ENCODE results near the gene PREP. TPM values are rescaled to one million over a fixed set of nuclear protein-coding genes. Genes with fewer than 3 reads are reported as not detected.
"Not testable (repeated sequence)": the region's sequence is repeated elsewhere in the genome, so short reads cannot be mapped to it uniquely, and the experiment has no call there.

The PREP gene
- total RNA-seq, 6 experiments from 2014 or later, result 35.4 to 42.1 (median 36.8) TPM

DNA sequence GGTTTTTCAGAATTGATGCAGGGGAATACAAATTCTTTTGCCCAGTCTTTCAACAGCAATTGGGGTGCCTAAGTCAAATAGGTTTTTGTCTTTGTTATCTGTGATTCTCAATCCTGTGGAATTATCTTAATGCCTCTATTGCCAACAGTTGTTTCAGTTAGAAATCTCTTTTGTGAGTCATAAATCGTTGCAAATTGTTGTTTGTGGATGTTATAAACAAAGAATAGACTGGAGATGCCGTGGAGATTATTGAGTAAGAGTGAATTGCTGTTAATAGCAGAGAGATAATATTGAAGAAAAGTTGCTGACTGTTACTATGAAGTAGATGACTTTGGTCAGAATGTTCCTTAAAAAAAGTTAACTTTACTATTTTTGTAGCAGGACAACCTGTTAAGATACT lies 159.4 kb downstream of the PREP start:
- DNase-seq, result no peak
- H3K4me1 Mint-ChIP-seq (ENCODE audit: low read depth), result peaks cover 6% of the 10 kb centered on the region
- H3K4me3 Mint-ChIP-seq, result no peak overlapping the region
- no peak overlapping the region for H3K27ac Mint-ChIP-seq
- H3K9me3 Mint-ChIP-seq, result no peaks in the 10 kb centered on the region; the same call in 1 of the 2 replicates
- TF ChIP-seq, protein P1, sequence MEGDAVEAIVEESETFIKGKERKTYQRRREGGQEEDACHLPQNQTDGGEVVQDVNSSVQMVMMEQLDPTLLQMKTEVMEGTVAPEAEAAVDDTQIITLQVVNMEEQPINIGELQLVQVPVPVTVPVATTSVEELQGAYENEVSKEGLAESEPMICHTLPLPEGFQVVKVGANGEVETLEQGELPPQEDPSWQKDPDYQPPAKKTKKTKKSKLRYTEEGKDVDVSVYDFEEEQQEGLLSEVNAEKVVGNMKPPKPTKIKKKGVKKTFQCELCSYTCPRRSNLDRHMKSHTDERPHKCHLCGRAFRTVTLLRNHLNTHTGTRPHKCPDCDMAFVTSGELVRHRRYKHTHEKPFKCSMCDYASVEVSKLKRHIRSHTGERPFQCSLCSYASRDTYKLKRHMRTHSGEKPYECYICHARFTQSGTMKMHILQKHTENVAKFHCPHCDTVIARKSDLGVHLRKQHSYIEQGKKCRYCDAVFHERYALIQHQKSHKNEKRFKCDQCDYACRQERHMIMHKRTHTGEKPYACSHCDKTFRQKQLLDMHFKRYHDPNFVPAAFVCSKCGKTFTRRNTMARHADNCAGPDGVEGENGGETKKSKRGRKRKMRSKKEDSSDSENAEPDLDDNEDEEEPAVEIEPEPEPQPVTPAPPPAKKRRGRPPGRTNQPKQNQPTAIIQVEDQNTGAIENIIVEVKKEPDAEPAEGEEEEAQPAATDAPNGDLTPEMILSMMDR (IDR thresholded peaks at IDR 0.05), result no peak
- peaks cover 40% of the 10 kb centered on the region for H3K27me3 Mint-ChIP-seq (ENCODE audit: insufficient read depth)
- peaks cover 2% of the 10 kb centered on the region; the same call in 1 of the 2 replicates for H3K36me3 Mint-ChIP-seq (ENCODE audit: low read depth)

DNA sequence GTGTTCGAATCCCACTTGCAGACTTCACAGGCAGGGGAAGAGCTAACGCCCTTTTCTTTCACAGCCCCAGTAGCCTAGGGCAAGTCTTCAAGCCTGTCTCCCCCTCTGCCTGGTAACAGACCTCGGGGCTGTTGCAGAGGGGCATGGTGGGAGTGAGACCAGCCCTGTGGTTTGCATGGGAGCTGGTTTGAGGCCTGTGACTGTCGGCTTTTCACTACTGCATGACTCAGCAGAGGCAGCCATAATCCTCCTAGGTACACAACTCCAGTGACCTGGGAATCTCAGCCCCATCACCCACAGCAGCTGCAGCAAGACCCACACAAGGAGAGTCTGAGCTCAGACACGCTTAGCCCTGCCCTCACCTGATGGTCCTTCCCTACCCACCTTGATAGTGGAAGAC lies 167.7 kb downstream of the PREP start:
- DNase-seq, result no peak
- no peak overlapping the region for H3K27ac Mint-ChIP-seq
- peaks cover 18% of the 10 kb centered on the region for H3K9me3 Mint-ChIP-seq
- no peaks in the 10 kb centered on the region for H3K4me1 Mint-ChIP-seq (ENCODE audit: low read depth)
- H3K4me3 Mint-ChIP-seq, result no peak overlapping the region
- H3K36me3 Mint-ChIP-seq (ENCODE audit: low read depth), result peaks cover 14% of the 10 kb centered on the region
- peaks cover 34% of the 10 kb centered on the region for H3K27me3 Mint-ChIP-seq (ENCODE audit: insufficient read depth)
- TF ChIP-seq, protein P1 (IDR thresholded peaks at IDR 0.05), result no peak

DNA sequence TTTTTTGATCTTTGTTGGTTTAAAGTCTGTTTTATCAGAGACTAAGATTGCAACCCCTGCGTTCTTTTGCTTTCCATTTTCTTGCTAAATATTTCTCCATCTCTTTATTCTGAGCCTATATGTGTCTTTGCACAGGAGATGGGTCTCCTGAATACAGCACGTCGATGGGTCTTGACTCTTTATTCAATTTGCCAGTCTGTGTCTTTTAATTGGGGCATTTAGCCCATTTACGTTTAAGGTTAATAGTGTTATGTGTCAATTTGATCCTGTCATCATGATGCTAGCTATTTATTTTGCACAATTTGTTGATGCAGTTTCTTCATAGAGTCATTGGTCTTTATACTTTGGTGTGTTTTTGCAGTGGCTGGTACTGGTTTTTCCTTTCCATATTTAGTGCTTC lies 171.1 kb downstream of the PREP start:
- not testable (repeated sequence) for H3K36me3 Mint-ChIP-seq (ENCODE audit: low read depth); DNase-seq; H3K4me3 Mint-ChIP-seq; H3K4me1 Mint-ChIP-seq (ENCODE audit: low read depth); H3K27ac Mint-ChIP-seq
- Mint-ChIP-seq H3K27me3 (ENCODE audit: insufficient read depth) (peaks cover 22% of the 10 kb centered on the region), H3K9me3 (peaks cover 13% of the 10 kb centered on the region; the same call in 1 of the 2 replicates)

Other genes starting within 250 kb of the PREP start
- 10 to 100 TPM; 15.4 to 24.1 (median 21.2) TPM for gene POPDC3, start 223.1 kb downstream of the PREP start, total RNA-seq (2021; fragmentation: NEBNext Ultra II Directional; extraction: Animal tissue kit (Norgen Biotek cat#: 25700))